ENCODE results near the gene CALML6.
"Not testable (repeated sequence)": the region's sequence is repeated elsewhere in the genome, so short reads cannot be mapped to it uniquely, and the experiment has no call there.

DNA sequence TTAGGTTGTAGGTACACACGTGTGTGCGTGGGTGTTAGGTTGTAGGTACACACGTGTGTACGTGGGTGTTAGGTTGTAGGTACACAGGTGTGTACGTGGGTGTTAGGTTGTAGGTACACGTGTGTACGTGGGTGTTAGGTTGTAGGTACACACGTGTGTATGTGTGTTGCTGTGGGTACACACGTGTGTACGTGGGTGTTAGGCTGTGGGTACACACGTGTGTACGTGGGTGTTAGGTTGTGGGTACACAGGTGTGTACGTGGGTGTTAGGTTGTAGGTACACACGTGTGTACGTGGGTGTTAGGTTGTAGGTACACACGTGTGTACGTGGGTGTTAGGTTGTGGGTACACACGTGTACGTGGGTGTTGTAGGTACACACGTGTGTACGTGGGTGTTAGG, 19.8 kb downstream of the CALML6 start:
- TF ChIP-seq, protein P1, sequence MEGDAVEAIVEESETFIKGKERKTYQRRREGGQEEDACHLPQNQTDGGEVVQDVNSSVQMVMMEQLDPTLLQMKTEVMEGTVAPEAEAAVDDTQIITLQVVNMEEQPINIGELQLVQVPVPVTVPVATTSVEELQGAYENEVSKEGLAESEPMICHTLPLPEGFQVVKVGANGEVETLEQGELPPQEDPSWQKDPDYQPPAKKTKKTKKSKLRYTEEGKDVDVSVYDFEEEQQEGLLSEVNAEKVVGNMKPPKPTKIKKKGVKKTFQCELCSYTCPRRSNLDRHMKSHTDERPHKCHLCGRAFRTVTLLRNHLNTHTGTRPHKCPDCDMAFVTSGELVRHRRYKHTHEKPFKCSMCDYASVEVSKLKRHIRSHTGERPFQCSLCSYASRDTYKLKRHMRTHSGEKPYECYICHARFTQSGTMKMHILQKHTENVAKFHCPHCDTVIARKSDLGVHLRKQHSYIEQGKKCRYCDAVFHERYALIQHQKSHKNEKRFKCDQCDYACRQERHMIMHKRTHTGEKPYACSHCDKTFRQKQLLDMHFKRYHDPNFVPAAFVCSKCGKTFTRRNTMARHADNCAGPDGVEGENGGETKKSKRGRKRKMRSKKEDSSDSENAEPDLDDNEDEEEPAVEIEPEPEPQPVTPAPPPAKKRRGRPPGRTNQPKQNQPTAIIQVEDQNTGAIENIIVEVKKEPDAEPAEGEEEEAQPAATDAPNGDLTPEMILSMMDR (IDR thresholded peaks at IDR 0.05), result not testable (repeated sequence)
- not testable (repeated sequence) for TF ChIP-seq POLR2A (IDR thresholded peaks at IDR 0.05)

Measured in thyroid gland (tissue), 4 donors.